ENCODE results near the gene FAM50B. TPM values are rescaled to one million over a fixed set of nuclear protein-coding genes. Genes with fewer than 3 reads are reported as not detected.

Gene FAM50B
- total RNA-seq, 1 experiment from 2014 or later = 3.3 TPM

- Histone ChIP-seq H3K27ac (ENCODE audit: insufficient read length, low read depth, low read length) (no peak overlapping the region), H3K79me1 (ENCODE audit: insufficient read depth, low read depth, low read length, poor library complexity, severe bottlenecking) (no peaks in the 10 kb centered on the region), H2BK20ac (ENCODE audit: low read depth, low read length, poor library complexity, severe bottlenecking) (no peak overlapping the region), H4K5ac (ENCODE audit: insufficient read length, low read depth, low read length) (no peak overlapping the region), H2BK5ac (ENCODE audit: insufficient read length, low read length) (no peak overlapping the region), H2BK12ac (ENCODE audit: insufficient read length, low read depth, low read length) (no peak overlapping the region), H3K23ac (ENCODE audit: insufficient read length, low read depth, low read length) (no peak overlapping the region), H3K23me2 (ENCODE audit: insufficient read length, low read depth, low read length, poor library complexity, severe bottlenecking) (no peaks in the 10 kb centered on the region), H3K4me2 (ENCODE audit: insufficient read depth, insufficient read length, low read length) (no peak overlapping the region), H3K56ac (ENCODE audit: insufficient read length, low read depth, low read length) (no peak overlapping the region), H3K9me3 (ENCODE audit: control insufficient read depth, low read depth, low read length) (peaks cover 11% of the 10 kb centered on the region), H3K79me2 (ENCODE audit: insufficient read depth, low read length) (no peaks in the 10 kb centered on the region), H3T11ph (ENCODE audit: low read length) (no peak overlapping the region), H4K8ac (replicated peaks; ENCODE audit: insufficient read length, low read depth, low read length) (no peak overlapping the region), H3K18ac (ENCODE audit: insufficient read length, low read depth, low read length) (no peak overlapping the region), H4K91ac (ENCODE audit: insufficient read length, low read depth, low read length) (no peak overlapping the region), H2BK15ac (ENCODE audit: low read depth, low read length) (no peak overlapping the region), H2AFZ (ENCODE audit: low read length) (no peak overlapping the region), H4K20me1 (ENCODE audit: control insufficient read depth, insufficient read depth, insufficient read length) (no peaks in the 10 kb centered on the region), H3K14ac (ENCODE audit: insufficient read depth, low read length) (no peak overlapping the region), H3K27me3 (ENCODE audit: insufficient read depth, low read length) (no peaks in the 10 kb centered on the region), H2BK120ac (ENCODE audit: low read depth, low read length, poor library complexity, severe bottlenecking) (no peak overlapping the region), H2AK5ac (ENCODE audit: insufficient read length, low read length) (no peak overlapping the region), H3K4me1 (ENCODE audit: insufficient read depth, low read length) (no peaks in the 10 kb centered on the region), H3K9ac (ENCODE audit: extremely low read depth, insufficient read length, low read length) (no peak overlapping the region), H3K4ac (ENCODE audit: low read depth, low read length) (no peak overlapping the region)
- no peak for DNase-seq
- Mint-ChIP-seq H3K36me3 (ENCODE audit: insufficient read depth in 1 of 3, low read depth in 3 of 3) (peaks cover 9% of the 10 kb centered on the region in 3 experiments), H3K4me3 (no peak overlapping the region), H3K4me1 (no peaks in the 10 kb centered on the region), H3K9me3 (peaks cover 14 to 16% of the 10 kb centered on the region in 2 experiments), H3K27ac (no peak overlapping the region), H3K27me3 (ENCODE audit: low read depth) (peaks cover 7% of the 10 kb centered on the region)
- TF ChIP-seq, protein P1, sequence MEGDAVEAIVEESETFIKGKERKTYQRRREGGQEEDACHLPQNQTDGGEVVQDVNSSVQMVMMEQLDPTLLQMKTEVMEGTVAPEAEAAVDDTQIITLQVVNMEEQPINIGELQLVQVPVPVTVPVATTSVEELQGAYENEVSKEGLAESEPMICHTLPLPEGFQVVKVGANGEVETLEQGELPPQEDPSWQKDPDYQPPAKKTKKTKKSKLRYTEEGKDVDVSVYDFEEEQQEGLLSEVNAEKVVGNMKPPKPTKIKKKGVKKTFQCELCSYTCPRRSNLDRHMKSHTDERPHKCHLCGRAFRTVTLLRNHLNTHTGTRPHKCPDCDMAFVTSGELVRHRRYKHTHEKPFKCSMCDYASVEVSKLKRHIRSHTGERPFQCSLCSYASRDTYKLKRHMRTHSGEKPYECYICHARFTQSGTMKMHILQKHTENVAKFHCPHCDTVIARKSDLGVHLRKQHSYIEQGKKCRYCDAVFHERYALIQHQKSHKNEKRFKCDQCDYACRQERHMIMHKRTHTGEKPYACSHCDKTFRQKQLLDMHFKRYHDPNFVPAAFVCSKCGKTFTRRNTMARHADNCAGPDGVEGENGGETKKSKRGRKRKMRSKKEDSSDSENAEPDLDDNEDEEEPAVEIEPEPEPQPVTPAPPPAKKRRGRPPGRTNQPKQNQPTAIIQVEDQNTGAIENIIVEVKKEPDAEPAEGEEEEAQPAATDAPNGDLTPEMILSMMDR (conservative IDR thresholded peaks at IDR 0.05) = no peak
- no CpG with 5 or more reads among the region's 6 CpGs for WGBS (ENCODE audit: extremely low coverage, insufficient read length, low lambda C conversion rate)
Observed at GRCh38 chr6:3878048-3878666, 29.0 kb downstream of the FAM50B start.
